Right lobe of liver (tissue), 4 donors: ENCODE data around the gene IL12B.

Source experiments
- CTCF ChIP-seq, 4 donors: fragments of 200-600 bp in 3 of 4; fragments of 450-650 bp in 1 of 4; IDR thresholded peaks; one replicate each; pipeline versions ENCODE4 v1.5.1 to v1.8.0; 2016 to 2022; ENCODE audit warnings: antibody characterized with exemption in 4 of 4, mild to moderate bottlenecking in 2 of 4
- POLR2A ChIP-seq: fragments of 450-650 bp; IDR thresholded peaks from one replicate; pipeline ENCODE4 v1.6.1; 2017; ENCODE audit warnings: antibody characterized with exemption, mild to moderate bottlenecking
- donor health status: DM: no; HTN: no; CAD: no.
- donor health status: DM: no; HTN: no; CAD: no.
- donor health status: DM: no; HTN: yes; CAD: no.

GRCh38 chr5:159318448-159318847, 11.8 kb downstream of the IL12B start:
- no peak for TF ChIP-seq CTCF (IDR thresholded peaks at IDR 0.05)
- no peak for TF ChIP-seq POLR2A
